Skeletal muscle cell (primary cell): ENCODE measurements around the gene SPATA31C1.
"Not testable (repeated sequence)": the region's sequence is repeated elsewhere in the genome, so short reads cannot be mapped to it uniquely, and the experiment has no call there.

Experiments
- DNase-seq: peaks from one replicate; pipeline ENCODE4 v3.0.0-alpha.2; 2010; ENCODE audit warnings: low read depth
- H3K4me3 ChIP-seq: 2 replicates; pipeline ENCODE4 v1.5.1; 2011; ENCODE audit warnings: low read depth, mild to moderate bottlenecking, control low read depth, low read length, moderate library complexity

SPATA31C1 gene

GRCh38 chr9:87886210-87886932, 31.4 kb upstream of the SPATA31C1 start:
- no peak for DNase-seq

GRCh38 chr9:87886933-87887505, 30.7 kb upstream of the SPATA31C1 start:
- no peak overlapping the region for H3K4me3 ChIP-seq

More at GRCh38 chr9:87886210-87886932, 31.4 kb upstream of the SPATA31C1 start:
- no peak overlapping the region for H3K4me3 ChIP-seq

GRCh38 chr9:87887661-87888480, 29.9 kb upstream of the SPATA31C1 start:
- H3K4me3 ChIP-seq: no peak overlapping the region
- no peak for DNase-seq

More at GRCh38 chr9:87886933-87887505, 30.7 kb upstream of the SPATA31C1 start:
- no peak for DNase-seq

DNA sequence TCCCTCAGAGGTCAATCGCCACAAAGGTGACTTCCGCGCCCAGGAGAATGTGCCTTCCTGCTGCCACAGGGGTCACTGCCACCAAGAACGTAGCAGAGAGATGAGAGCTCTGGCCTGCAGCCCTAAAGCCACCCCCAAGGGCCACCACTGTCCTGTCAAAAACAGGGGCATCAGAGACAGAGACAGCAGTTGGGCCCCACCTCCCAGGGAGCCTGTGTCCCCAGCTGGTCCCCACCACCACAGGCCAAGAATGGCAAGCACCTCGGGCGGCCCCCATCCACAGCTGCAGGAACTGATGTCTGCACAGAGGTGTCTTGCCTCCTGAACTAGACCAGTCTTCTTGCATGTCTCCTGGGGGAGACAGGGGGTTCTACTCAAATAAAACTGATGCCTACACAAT, 29.3 kb upstream of the SPATA31C1 start:
- DNase-seq: no peak
- H3K4me3 ChIP-seq: no peak overlapping the region

DNA sequence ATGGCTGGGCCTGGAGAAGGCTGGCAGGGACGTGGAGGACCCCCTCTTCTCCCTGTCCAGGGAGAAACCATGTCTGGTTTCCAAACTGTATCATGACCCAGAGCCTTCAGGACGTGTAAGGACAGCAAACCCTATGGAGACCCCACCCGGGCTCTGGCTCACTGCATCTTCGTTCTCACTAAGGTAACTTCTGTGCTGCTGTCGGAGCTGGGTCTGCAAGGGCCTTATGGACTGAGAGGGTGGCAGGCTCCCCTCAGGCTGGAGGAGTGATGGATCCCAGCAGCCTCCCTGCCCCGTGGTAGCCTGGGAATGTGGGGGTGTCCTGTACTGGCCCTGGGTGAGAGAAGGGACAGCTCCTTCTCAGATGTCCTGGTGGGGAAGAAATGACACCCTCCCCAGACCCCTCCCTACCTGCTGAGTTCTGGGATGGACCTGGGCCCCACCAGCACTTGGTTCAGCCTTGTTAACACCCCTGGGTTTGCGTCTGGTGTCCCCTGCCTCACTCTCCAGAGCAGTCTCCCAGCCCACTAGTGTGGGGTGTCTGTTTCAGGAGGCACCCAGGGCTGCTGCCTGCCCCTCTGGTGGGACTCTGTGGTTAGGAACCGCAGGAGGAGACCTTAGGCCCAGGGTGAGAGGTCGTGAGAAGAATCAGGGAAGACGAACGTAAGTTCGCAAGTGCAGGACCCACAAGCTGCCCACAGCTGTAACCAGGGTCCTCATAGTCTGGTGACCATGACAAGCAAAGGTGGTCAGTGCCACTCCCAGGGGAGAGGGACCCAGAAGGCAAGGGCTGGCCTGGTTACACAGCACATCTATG, 28.5 kb upstream of the SPATA31C1 start:
- no peak overlapping the region for H3K4me3 ChIP-seq
- no peak for DNase-seq

DNA sequence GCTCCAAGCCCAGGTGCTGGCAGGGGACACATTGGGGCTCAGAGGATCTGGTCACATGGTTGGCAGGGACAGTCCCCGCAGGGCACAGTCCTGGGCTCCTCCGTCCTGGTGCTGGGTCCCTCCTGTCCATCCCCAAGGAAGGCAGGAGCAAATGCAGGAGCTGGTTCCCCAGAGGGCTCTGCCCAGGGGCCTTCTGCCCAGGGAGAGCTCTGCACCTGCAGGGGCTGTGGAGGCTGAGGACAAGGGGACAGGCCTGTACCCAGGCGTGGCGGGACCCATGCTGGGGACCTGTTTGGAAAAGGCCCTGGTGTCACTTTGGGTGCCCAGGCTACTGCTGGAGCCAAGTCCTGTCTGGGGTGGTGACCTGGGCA, 27.9 kb upstream of the SPATA31C1 start:
- H3K4me3 ChIP-seq: no peak overlapping the region
- no peak for DNase-seq

- H3K4me3 ChIP-seq: no peak overlapping the region
These were observed 26.9 kb upstream of the SPATA31C1 start for GRCh38 chr9:87890837-87891236.

GRCh38 chr9:87891754-87892153, 26.0 kb upstream of the SPATA31C1 start:
- DNase-seq: no peak
- no peak overlapping the region for H3K4me3 ChIP-seq

More at GRCh38 chr9:87890837-87891236, 26.9 kb upstream of the SPATA31C1 start:
- no peak for DNase-seq

DNA sequence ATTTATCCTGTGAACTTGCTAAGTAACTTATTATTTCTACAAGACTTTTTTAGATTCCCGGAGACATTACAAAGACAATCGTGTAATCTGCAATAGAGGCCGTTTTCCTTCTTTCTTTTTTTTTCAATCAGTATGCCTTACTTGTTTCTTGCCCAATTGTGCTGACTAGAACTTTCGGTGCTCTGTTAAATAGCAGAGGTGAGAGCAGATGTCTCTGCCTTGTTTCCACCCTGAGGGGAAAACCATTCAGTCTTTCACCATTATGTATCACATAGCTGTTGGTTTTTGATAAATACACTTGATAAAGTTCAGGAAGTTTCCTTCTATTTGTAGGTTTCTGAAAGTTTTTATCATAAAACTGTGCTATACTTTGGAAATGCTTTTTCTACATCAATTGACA, 24.8 kb upstream of the SPATA31C1 start:
- DNase-seq: no peak

GRCh38 chr9:87894998-87895625, 22.6 kb upstream of the SPATA31C1 start:
- no peak for DNase-seq
- no peak overlapping the region for H3K4me3 ChIP-seq

More for the DNA sequence above, 24.8 kb upstream of the SPATA31C1 start:
- no peak overlapping the region for H3K4me3 ChIP-seq

GRCh38 chr9:87896891-87897290, 20.9 kb upstream of the SPATA31C1 start:
- H3K4me3 ChIP-seq: no peak overlapping the region
- DNase-seq: no peak

GRCh38 chr9:87898151-87898550, 19.6 kb upstream of the SPATA31C1 start:
- DNase-seq: no peak
- no peak overlapping the region for H3K4me3 ChIP-seq

DNA sequence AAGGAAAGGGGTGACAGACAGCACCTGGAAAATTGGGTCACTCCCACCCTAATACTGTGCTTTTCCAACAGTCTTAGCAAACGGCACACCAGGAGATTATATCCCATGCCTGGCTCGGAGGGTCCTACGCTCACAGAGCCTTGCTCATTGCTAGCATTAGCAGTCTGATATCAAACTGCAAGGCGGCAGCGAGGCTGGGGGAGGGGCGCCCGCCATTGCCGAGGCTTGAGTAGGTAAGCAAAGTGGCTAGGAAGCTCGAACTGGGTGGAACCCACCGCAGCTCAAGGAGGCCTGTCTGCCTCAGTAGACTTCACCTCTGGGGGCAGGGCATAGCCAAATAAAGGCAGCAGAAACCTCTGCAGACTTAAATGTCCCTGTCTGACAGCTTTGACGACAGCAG, 15.4 kb upstream of the SPATA31C1 start:
- not testable (repeated sequence) for H3K4me3 ChIP-seq, DNase-seq

DNA sequence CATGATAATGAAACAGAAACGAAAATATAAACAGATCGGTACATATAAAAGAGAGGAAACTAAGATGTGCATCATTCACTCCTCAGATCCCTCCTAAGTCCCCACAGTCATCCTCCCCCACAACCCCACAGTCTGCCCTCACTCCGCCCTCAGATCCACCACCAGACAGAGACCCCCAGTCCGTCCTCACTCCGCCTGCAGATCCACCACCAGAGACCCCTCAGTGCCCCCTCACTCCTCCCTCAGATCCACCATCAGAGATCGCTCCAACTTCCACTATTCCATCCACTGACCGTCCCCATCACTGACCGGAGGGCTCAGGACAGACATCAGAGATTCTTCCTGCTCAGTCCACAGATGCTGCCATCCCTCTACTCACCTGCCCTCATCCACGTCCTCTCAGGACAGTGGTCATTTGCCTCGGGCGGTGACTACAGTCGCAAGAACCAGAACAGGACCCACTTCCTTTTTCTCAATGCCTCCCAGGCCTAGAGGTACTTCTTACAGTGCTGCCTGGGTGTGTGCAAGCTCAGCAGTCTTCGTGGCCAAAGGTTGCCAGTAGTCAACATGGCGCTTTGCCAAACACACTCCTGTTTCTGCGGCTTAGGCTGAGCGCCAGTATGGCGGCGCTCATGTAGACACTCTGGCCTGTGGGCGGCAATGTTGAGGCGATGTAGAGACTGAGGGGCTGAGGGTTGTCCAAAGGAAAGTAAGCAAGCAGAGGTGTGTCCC, 8.3 kb upstream of the SPATA31C1 start:
- no peak overlapping the region for H3K4me3 ChIP-seq
- no peak for DNase-seq

GRCh38 chr9:87910821-87911220, 6.9 kb upstream of the SPATA31C1 start:
- DNase-seq: no peak
- no peak overlapping the region for H3K4me3 ChIP-seq

- not testable (repeated sequence) for H3K4me3 ChIP-seq, DNase-seq
These were observed 1.3 kb downstream of the SPATA31C1 start for GRCh38 chr9:87919013-87919412.

GRCh38 chr9:87921561-87921960, 3.8 kb downstream of the SPATA31C1 start:
- not testable (repeated sequence) for H3K4me3 ChIP-seq, DNase-seq

DNA sequence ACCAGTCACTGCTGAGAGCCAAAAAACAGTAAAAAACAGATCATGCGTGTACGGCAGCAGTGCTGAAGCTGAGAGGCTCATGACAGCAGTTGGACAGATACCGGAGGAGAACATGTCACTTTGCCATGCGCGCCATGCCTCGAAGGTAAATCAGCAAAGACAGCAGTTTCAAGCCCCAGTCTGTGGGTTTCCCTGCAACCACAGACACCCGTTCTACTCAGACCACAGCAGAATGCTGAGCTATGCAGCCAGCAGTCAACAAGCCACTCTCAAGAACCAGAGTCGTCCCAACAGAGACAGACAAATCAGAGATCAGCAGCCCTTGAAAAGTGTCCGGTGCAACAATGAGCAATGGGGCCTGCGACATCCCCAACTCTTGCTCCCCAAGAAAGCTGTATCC, 5.2 kb downstream of the SPATA31C1 start:
- DNase-seq, H3K4me3 ChIP-seq: not testable (repeated sequence)
